NT2/D1 (cell line): ENCODE data around the gene APP.

ENCODE experiments used
- SUZ12 ChIP-seq: IDR thresholded peaks from 2 replicates; pipeline ENCODE4 v1.6.1; 2011; ENCODE audit not compliant: insufficient read length, insufficient read depth; ENCODE audit errors: extremely low read depth
- YY1 ChIP-seq: IDR thresholded peaks from 2 replicates; pipeline ENCODE4 v1.6.1; 2011; ENCODE audit not compliant: insufficient read length, insufficient read depth
- ZNF274 ChIP-seq: IDR thresholded peaks from 2 replicates; pipeline ENCODE4 v1.6.1; 2011; ENCODE audit warnings: mild to moderate bottlenecking, low read depth, low read length

DNA sequence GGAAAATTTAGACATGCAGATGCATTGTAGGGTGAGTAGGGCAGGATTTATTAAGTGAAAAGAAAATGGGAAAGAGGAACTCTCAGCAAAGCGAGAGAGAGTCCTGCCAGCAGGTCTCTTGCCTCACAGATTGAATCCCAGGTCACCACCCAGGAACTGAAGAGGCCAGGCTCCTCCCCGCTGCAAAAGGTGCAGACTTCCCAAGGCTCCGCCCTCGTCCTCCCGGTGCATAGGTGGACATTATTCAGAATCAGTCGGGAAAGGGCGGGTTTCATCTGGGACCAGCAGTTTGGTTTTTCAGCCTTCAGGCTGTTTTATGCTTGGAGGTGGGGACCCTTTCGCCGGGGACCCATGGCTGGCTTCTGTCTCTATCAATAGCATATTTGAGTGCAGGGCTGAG, 41.6 kb upstream of the APP start:
- no peak for TF ChIP-seq YY1
- no peak for TF ChIP-seq SUZ12
- TF ChIP-seq ZNF274 = no peak
